ENCODE results near the gene CCDC91. TPM values are rescaled to one million over a fixed set of nuclear protein-coding genes. Genes with fewer than 3 reads are reported as not detected.
"Not testable (repeated sequence)": the region's sequence is repeated elsewhere in the genome, so short reads cannot be mapped to it uniquely, and the experiment has no call there.

Gene CCDC91
- polyA plus RNA-seq, 3 donors: 9.4 to 21.0 (median 18.3) TPM

DNA sequence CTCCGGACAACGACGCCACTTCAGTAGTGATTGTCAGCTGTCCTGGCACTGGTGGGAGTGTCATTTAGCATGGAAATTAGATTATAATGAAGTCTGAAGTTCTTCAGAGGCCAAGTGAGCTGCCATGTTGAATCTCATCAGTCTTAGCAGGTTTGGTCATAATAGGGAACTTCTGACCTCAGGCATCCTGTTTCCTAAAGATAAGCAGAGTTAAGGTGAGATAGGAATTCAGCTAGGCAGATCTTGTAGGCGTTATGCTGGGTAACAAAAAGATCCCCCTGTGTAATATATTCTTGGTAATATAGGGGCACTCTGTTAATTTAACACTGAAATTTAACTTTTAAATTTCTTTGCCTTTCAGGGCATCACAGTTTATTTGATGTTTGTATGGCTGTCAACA is 137.5 kb downstream of the CCDC91 start:
- WGBS, 3 donors: 91 to 97% (median 97%) methylated on average over 4 of the region's 4 CpGs

GRCh38 chr12:28328967-28329366 is 138.7 kb downstream of the CCDC91 start:
- 96 to 100% (median 97%) methylated on average over 2 of the region's 2 CpGs for WGBS, 3 donors
- H3K27ac ChIP-seq (ENCODE audit: low read depth, low read length): no peak overlapping the region

More for the DNA sequence above, 137.5 kb downstream of the CCDC91 start:
- no peak overlapping the region for H3K27ac ChIP-seq (ENCODE audit: low read depth, low read length)

- H3K27ac ChIP-seq (ENCODE audit: low read depth, low read length): not testable (repeated sequence)
- 96 to 100% (median 97%) methylated on average over 2 of the region's 2 CpGs for WGBS, 3 donors
These were observed 139.5 kb downstream of the CCDC91 start for GRCh38 chr12:28329727-28330126.

DNA sequence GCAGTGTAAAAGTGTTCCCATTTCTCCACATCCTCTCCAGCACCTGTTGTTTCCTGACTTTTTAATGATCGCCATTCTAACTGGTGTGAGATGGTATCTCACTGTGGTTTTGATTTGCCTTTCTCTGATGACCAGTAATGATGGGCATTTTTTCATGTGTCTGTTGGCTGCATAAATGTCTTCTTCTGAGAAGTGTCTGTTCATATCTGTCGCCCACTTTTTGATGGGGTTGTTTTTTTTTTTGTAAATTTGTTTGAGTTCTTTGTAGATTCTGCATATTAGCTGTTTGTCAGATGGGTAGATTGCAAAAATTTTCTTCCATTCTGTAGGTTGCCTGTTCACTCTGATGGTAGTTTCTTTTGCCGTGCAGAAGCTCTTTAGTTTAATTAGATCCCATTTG is 140.0 kb downstream of the CCDC91 start:
- not testable (repeated sequence) for H3K27ac ChIP-seq (ENCODE audit: low read depth, low read length)
- WGBS, 3 donors: 94 to 97% (median 97%) methylated on average over 3 of the region's 3 CpGs

DNA sequence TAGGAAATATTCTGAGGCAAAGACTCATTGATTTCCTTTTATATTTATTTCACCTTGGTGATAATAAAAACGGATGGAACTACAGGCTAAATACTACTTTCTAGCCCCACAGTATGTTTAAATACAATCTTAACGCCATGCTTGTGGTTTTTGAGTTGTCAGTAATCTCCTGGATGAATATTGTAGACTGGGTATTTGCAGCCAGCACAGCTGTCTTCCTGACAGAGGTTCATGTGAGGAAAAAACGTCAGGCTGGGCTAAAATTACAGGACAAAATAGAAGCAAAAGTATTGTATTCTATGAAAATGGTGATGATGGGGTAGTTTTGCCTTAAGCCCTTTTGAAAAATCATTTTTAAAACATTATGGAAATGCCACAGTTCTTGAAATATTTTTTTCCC is 140.9 kb downstream of the CCDC91 start:
- no peak overlapping the region for H3K27ac ChIP-seq (ENCODE audit: low read depth, low read length)
- 61 to 65% (median 65%) methylated on average over 3 of the region's 3 CpGs for WGBS, 3 donors

- WGBS, 3 donors: 70 to 84% (median 78%) methylated on average over 4 of the region's 4 CpGs
- H3K27ac ChIP-seq (ENCODE audit: low read depth, low read length): no peak overlapping the region
These were observed 150.2 kb downstream of the CCDC91 start for GRCh38 chr12:28340261-28341045.

GRCh38 chr12:28343713-28344112 is 153.5 kb downstream of the CCDC91 start:
- H3K27ac ChIP-seq (ENCODE audit: low read depth, low read length): no peak overlapping the region
- WGBS, 3 donors: 70 to 91% (median 77%) methylated on average over 1 of the region's 1 CpG

DNA sequence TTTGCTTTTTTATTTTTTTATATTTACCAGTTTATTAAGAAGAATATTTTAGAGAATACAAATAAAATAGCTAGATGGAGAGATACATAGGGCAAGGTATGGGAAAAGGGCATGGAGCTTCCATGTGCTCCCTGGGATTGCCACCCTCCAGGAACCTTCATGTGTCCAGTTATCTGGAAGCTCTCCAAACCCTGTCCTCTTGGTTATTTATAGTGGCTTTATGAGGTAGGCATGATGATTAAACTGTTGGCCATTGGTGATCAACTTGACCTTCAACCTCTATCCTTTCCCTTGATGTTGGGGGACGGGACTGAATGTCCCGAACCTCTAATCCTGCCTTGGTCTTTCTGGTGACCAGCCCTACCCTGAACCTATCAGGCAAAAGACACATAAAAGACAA is 156.3 kb downstream of the CCDC91 start:
- 98 to 99% (median 98%) methylated on average over 2 of the region's 2 CpGs for WGBS, 3 donors
- H3K27ac ChIP-seq (ENCODE audit: low read depth, low read length): no peak overlapping the region

DNA sequence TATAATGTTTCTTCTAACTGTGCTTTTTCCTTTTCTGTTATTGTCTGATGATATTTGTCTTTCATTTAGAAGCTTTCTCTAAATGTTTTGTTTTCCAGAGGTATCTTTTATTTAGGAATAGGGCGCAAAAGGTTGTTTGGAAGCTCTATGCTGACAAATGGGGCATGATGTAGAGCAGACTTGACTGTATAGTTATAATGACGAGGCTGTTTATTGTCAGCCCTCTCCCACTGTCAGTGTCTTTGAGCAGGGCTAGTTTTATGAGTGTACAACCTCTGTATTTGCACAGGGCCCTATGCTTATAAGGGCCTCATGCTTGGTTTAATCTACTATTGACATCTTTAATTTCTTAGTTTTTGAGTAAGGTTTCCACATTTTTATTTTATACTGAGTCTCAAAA is 158.9 kb downstream of the CCDC91 start:
- 94 to 98% (median 94%) methylated on average over 2 of the region's 2 CpGs for WGBS, 3 donors
- H3K27ac ChIP-seq (ENCODE audit: low read depth, low read length): no peak overlapping the region

DNA sequence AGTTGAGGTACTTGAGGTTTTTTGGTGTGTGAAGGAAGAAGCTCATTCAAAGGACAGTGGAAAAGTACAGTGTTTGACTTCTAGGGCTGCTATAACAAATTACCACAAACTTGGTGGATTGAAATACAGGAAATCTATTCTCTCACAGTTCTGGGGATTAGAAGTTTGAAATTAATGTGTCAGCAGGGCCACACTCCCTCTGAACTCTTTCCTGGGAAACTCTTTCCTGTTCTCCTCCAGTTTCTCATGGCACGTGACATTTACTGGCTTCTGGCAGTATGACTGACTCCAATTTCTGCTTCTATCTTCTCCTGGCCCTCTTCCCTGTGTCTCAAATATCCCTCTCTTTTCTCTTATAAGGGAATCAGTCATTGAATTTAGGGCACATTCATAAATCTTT is 160.2 kb downstream of the CCDC91 start:
- 65 to 71% (median 69%) methylated on average over 1 of the region's 1 CpG for WGBS, 3 donors
- no peak overlapping the region for H3K27ac ChIP-seq (ENCODE audit: low read depth, low read length)

DNA sequence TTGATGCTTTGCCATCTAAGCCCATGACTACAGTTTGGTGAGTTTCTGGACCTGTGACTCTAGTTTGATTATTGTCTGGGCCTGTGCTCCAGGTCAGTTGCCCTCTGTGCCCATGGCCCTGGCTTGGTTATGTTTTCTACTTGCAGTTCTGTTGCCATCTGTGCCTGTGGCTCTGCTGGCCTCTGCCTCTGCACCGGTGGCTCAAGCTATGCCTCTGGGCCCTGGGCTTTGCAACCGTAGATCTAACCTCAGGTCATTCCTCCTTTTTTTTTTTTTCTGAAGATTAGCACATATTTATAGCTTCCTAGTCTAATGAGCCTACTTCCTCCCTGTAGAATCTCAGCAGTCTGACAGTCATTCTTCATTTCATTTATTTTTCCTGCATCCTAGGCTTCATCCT is 161.2 kb downstream of the CCDC91 start:
- no peak overlapping the region for H3K27ac ChIP-seq (ENCODE audit: low read depth, low read length)
- WGBS, 3 donors: 70 to 90% (median 78%) methylated on average over 2 of the region's 2 CpGs

- H3K27ac ChIP-seq (ENCODE audit: low read depth, low read length): no peak overlapping the region
These were observed 164.9 kb downstream of the CCDC91 start for GRCh38 chr12:28355161-28355560.

- no peak overlapping the region for H3K27ac ChIP-seq (ENCODE audit: low read depth, low read length)
- 70 to 86% (median 84%) methylated on average over 2 of the region's 2 CpGs for WGBS, 3 donors
These were observed 170.0 kb downstream of the CCDC91 start for GRCh38 chr12:28360253-28360652.

DNA sequence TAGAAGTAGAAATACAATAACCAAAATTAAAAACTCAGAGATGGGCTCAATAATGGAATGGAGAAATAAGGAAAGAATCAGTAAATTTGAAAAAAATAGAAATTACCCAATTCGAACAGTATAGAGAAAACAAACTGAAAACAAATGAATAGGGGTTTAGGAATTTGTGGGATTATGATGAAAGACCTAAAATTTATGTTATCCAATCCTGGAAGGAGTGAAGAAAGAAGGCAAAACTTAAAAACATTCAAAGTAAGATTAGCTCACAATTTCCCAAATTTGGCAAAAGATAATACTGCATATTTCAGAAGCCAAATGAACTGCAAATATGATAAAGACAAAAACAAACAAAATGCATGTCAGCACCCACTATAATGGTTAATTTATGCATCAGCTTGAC is 177.1 kb downstream of the CCDC91 start:
- WGBS, 3 donors: 94 to 99% (median 98%) methylated on average over 1 of the region's 1 CpG

GRCh38 chr12:28367993-28368392 is 177.7 kb downstream of the CCDC91 start:
- H3K27ac ChIP-seq (ENCODE audit: low read depth, low read length): no peak overlapping the region
- WGBS, 3 donors: 94 to 99% (median 97%) methylated on average over 2 of the region's 2 CpGs

More for the DNA sequence above, 177.1 kb downstream of the CCDC91 start:
- H3K27ac ChIP-seq (ENCODE audit: low read depth, low read length): no peak overlapping the region

DNA sequence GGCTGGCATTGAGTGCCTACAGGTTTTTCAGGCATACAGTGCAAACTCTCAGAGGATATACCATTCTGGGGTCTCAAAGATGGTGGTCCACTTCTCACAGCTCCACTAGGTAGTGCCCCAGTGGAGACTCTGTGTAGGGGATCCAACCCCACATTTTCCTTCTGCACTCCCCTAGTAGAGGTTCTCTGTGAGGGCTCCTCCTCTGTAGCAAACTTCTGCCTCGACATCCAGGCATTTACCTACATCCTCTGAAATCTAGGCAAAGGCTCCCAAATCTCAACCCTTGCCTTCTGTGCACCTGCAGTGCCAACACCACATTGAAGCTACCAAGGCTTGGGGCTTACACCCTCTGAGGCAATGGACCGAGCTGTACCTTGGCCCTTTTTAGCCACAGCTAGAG is 179.2 kb downstream of the CCDC91 start:
- H3K27ac ChIP-seq (ENCODE audit: low read depth, low read length): no peak overlapping the region
- WGBS, 3 donors: 96 to 98% (median 97%) methylated on average over 2 of the region's 2 CpGs

- no peak overlapping the region for H3K27ac ChIP-seq (ENCODE audit: low read depth, low read length)
These were observed 184.3 kb downstream of the CCDC91 start for GRCh38 chr12:28374556-28374955.

DNA sequence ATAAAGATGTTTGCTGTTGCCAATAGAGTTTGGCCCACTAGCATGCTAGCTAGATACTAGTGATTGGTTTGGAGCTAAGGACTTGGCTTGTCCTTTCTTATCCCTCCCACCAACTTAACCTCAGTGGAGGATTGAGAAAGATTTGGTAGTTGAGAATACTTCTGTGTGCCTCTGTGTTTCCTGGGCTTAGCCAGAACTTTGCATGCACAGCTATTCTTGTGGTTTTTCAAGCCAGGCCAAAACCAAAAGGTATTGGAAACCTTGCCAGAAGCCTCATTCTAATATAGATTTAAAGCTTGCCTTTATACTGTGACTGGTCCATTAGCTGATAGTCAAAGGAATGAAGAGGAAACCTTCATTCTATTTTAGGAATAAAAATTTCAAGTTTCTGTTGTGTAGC is 188.5 kb downstream of the CCDC91 start:
- no peak overlapping the region for H3K27ac ChIP-seq (ENCODE audit: low read depth, low read length)

DNA sequence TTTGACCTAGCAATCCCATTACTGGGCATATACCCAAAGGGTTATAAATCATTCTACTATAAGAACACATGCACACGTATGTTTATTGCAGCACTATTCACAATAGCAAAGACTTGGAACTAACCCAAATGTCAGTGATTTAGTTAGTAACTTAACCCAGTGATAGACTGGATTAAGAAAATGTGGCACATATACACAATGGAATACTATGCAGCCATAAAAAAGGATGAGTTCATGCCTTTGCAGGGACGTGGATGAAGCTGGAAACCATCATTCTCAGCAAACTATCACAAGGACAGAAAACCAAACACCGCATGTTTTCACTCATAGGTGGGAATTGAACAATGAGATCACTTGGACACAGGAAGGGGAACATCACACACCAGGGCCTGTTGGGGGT is 189.5 kb downstream of the CCDC91 start:
- H3K27ac ChIP-seq (ENCODE audit: low read depth, low read length): not testable (repeated sequence)
- WGBS, 3 donors: 77 to 93% (median 80%) methylated on average over 3 of the region's 3 CpGs

- WGBS, 3 donors: 91 to 97% (median 93%) methylated on average over 1 of the region's 1 CpG
- H3K27ac ChIP-seq (ENCODE audit: low read depth, low read length): no peak overlapping the region
These were observed 193.1 kb downstream of the CCDC91 start for GRCh38 chr12:28383368-28383767.

GRCh38 chr12:28388879-28389278 is 198.6 kb downstream of the CCDC91 start:
- H3K27ac ChIP-seq (ENCODE audit: low read depth, low read length): no peak overlapping the region
- WGBS, 3 donors: 76 to 82% (median 81%) methylated on average over 4 of the region's 4 CpGs
